Measurements from ENCODE around the gene MSMO1.

Gene MSMO1

GRCh38 chr4:165368114-165368513 lies 40.6 kb downstream of the MSMO1 start:
- TF ChIP-seq, protein P1, sequence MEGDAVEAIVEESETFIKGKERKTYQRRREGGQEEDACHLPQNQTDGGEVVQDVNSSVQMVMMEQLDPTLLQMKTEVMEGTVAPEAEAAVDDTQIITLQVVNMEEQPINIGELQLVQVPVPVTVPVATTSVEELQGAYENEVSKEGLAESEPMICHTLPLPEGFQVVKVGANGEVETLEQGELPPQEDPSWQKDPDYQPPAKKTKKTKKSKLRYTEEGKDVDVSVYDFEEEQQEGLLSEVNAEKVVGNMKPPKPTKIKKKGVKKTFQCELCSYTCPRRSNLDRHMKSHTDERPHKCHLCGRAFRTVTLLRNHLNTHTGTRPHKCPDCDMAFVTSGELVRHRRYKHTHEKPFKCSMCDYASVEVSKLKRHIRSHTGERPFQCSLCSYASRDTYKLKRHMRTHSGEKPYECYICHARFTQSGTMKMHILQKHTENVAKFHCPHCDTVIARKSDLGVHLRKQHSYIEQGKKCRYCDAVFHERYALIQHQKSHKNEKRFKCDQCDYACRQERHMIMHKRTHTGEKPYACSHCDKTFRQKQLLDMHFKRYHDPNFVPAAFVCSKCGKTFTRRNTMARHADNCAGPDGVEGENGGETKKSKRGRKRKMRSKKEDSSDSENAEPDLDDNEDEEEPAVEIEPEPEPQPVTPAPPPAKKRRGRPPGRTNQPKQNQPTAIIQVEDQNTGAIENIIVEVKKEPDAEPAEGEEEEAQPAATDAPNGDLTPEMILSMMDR (IDR thresholded peaks at IDR 0.05; ENCODE audit: unreplicated experiment in 3 of 3), result no peak

GRCh38 chr4:165368567-165368966 lies 41.1 kb downstream of the MSMO1 start:
- H3K9me3 Mint-ChIP-seq, result no peaks in the 10 kb centered on the region
- TF ChIP-seq, protein P1 (IDR thresholded peaks at IDR 0.05; ENCODE audit: unreplicated experiment in 3 of 3), result no peak
- H3K4me1 Mint-ChIP-seq, result no peaks in the 10 kb centered on the region
- no peak overlapping the region for H3K27ac Mint-ChIP-seq
- no peaks in the 10 kb centered on the region for H3K27me3 Mint-ChIP-seq (ENCODE audit: low read depth)
- H3K36me3 Mint-ChIP-seq (ENCODE audit: low read depth), result no peaks in the 10 kb centered on the region
- H3K4me3 Mint-ChIP-seq, result no peak overlapping the region

More at GRCh38 chr4:165368114-165368513, 40.6 kb downstream of the MSMO1 start:
- H3K27me3 Mint-ChIP-seq (ENCODE audit: low read depth), result peaks cover 1% of the 10 kb centered on the region
- no peaks in the 10 kb centered on the region for H3K36me3 Mint-ChIP-seq (ENCODE audit: low read depth)
- peaks cover 2% of the 10 kb centered on the region for H3K4me1 Mint-ChIP-seq
- no peak overlapping the region for H3K4me3 Mint-ChIP-seq
- H3K27ac Mint-ChIP-seq, result no peak overlapping the region
- no peaks in the 10 kb centered on the region for H3K9me3 Mint-ChIP-seq

- no peaks in the 10 kb centered on the region for H3K4me1 Mint-ChIP-seq
- no peak overlapping the region for H3K27ac Mint-ChIP-seq
- H3K9me3 Mint-ChIP-seq, result no peaks in the 10 kb centered on the region
- H3K4me3 Mint-ChIP-seq, result no peak overlapping the region
- H3K36me3 Mint-ChIP-seq (ENCODE audit: low read depth), result no peaks in the 10 kb centered on the region
- TF ChIP-seq, protein P1 (IDR thresholded peaks at IDR 0.05; ENCODE audit: unreplicated experiment in 3 of 3), result no peak
- no peaks in the 10 kb centered on the region for H3K27me3 Mint-ChIP-seq (ENCODE audit: low read depth)
Observed at GRCh38 chr4:165369522-165369921, 42.1 kb downstream of the MSMO1 start.

DNA sequence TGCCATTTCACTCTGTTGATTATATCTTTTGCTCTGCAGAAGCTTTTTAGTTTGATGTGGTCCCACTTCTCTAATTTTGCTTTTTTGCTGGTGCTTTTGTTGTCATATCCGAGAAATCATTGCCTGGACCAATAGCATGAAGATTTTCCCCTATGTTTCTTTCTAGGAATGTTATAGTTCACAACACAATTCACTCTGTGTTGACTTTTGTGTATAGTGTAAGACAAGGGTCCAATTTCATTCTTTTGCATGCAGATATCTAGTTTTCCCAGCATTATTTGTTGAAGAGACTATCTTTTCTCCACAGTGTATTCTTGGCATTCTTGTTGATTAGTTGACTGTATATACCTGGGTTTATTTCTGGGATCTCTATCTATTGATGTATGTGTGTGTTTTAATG lies 43.1 kb downstream of the MSMO1 start:
- Mint-ChIP-seq H3K27ac (no peak overlapping the region), H3K4me1 (no peaks in the 10 kb centered on the region), H3K27me3 (ENCODE audit: low read depth) (peaks cover 2% of the 10 kb centered on the region), H3K9me3 (no peaks in the 10 kb centered on the region), H3K36me3 (ENCODE audit: low read depth) (no peaks in the 10 kb centered on the region), H3K4me3 (no peak overlapping the region)
- TF ChIP-seq, protein P1 (IDR thresholded peaks at IDR 0.05; ENCODE audit: unreplicated experiment in 3 of 3), result no peak

DNA sequence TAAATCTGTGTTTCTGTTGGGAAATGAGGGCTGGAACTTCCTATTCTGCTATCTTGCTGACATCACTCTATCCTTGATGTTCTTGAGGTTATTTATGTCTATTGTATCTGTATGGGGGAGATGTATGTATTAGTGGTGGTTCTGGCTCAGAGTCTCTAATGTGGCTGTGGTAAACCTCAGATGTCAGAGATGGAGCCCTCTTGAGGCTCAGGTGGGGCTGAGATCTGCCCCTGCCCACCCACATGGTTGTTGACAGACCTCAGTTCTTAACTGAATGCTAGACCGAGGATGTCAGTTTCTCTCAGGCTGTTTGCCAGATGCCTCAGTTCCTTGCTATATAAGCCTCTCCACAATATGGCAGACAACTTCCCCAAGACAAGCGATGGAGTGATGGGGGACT lies 48.0 kb downstream of the MSMO1 start:
- H3K27me3 Mint-ChIP-seq (ENCODE audit: low read depth), result peaks cover 14% of the 10 kb centered on the region
- no peak overlapping the region for H3K4me3 Mint-ChIP-seq
- H3K27ac Mint-ChIP-seq, result no peak overlapping the region
- H3K9me3 Mint-ChIP-seq, result no peaks in the 10 kb centered on the region
- H3K4me1 Mint-ChIP-seq, result peaks cover 10% of the 10 kb centered on the region
- TF ChIP-seq, protein P1 (IDR thresholded peaks at IDR 0.05; ENCODE audit: unreplicated experiment in 3 of 3), result no peak
- no peaks in the 10 kb centered on the region for H3K36me3 Mint-ChIP-seq (ENCODE audit: low read depth)

DNA sequence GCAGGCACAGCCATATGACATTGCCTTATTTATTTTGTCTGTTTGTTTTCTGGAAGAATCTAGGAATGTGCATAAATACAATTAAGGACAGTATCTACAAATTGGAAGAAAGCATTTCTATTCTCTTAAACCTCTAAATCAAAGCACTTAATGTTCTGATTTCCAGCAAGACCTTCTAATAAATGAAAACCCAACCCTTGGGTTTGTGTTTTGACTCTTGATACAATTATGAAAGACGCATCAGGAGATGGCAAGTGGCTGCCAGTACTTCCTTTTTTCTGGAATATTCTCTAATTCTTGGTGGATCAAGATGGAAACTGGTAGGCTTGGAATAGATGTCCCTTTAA lies 50.9 kb downstream of the MSMO1 start:
- no peaks in the 10 kb centered on the region for H3K36me3 Mint-ChIP-seq (ENCODE audit: low read depth)
- no peaks in the 10 kb centered on the region for H3K9me3 Mint-ChIP-seq
- H3K4me3 Mint-ChIP-seq, result peak overlapping the region; percentile 93 to 96 (median 94)
- TF ChIP-seq, protein P1 (IDR thresholded peaks at IDR 0.05; ENCODE audit: unreplicated experiment in 3 of 3), result no peak
- peaks cover 14% of the 10 kb centered on the region for H3K27me3 Mint-ChIP-seq (ENCODE audit: low read depth)
- H3K27ac Mint-ChIP-seq, result peak overlapping the region; percentile 85 to 91 (median 91)
- peaks cover 28% of the 10 kb centered on the region for H3K4me1 Mint-ChIP-seq
